Right lobe of liver (tissue), 6 donors: ENCODE data around the gene TYW1. TPM values are rescaled to one million over a fixed set of nuclear protein-coding genes. Genes with fewer than 3 reads are reported as not detected.
"Not testable (repeated sequence)": the region's sequence is repeated elsewhere in the genome, so short reads cannot be mapped to it uniquely, and the experiment has no call there.

ENCODE experiments used
- ATAC-seq, 4 donors: fragments of 200-7000 bp; cut with Tn5 transposase; one replicate each; pipeline ENCODE4 v1.9.1; 2020; ENCODE audit warnings: mild to moderate bottlenecking in 4 of 4, moderate library complexity in 4 of 4
- DNase-seq, 3 donors: peaks; one replicate each; pipeline ENCODE4 v3.0.0-alpha.2; 2020
- H3K27ac ChIP-seq, 3 donors: fragments of 200-600 bp; one replicate each; pipeline ENCODE4 v1.8.0; 2022
- H3K27me3 ChIP-seq, 2 donors: fragments of 200-600 bp; one replicate each; pipeline ENCODE4 v1.8.0; 2022
- H3K36me3 ChIP-seq, 4 donors: fragments of 200-600 bp; sonication (generic) in 1 of 4; one replicate each; pipeline versions ENCODE4 v1.5.1 to v1.8.0; 2017 to 2022; ENCODE audit warnings: control low read depth in 1 of 4
- H3K4me1 ChIP-seq, 4 donors: fragments of 200-600 bp; sonication (generic) in 1 of 4; one replicate each; pipeline versions ENCODE4 v1.5.1 to v1.8.0; 2017 to 2022; ENCODE audit warnings: control low read depth in 1 of 4
- H3K4me3 ChIP-seq, 3 donors: fragments of 200-600 bp; one replicate each; pipeline ENCODE4 v1.8.0; 2022
- H3K9me3 ChIP-seq, 4 donors: fragments of 200-600 bp; sonication (generic) in 1 of 4; one replicate each; pipeline versions ENCODE4 v1.5.1 to v1.8.0; 2017 to 2022; ENCODE audit warnings: control low read depth in 1 of 4
- CTCF ChIP-seq, 4 donors: fragments of 200-600 bp in 3 of 4; fragments of 450-650 bp in 1 of 4; IDR thresholded peaks; one replicate each; pipeline versions ENCODE4 v1.5.1 to v1.8.0; 2016 to 2022; ENCODE audit warnings: antibody characterized with exemption in 4 of 4, mild to moderate bottlenecking in 2 of 4
- POLR2A ChIP-seq: fragments of 450-650 bp; IDR thresholded peaks from one replicate; pipeline ENCODE4 v1.6.1; 2017; ENCODE audit warnings: antibody characterized with exemption, mild to moderate bottlenecking
- WGBS: methylation state at CpG from one replicate; pipeline ENCODE4 v1.1.6; 2018; ENCODE audit warnings: low coverage, low lambda C conversion rate; ENCODE audit not compliant: insufficient coverage; ENCODE audit errors: missing lambda C conversion rate; 5-methylcytosine and 5-hydroxymethylcytosine counted together
- intact Hi-C, 2 donors: fragments of 100-400 bp; cut with DNase I; formaldehyde crosslinking; loops; one replicate each; pipeline versions ENCODE4 v1.11.2 to v1.14.1; 2022
- total RNA-seq, 6 experiments: library from RNA; depleted of rRNA in 2 of 6; stranded (reverse); fragments of >200 nt in 2 of 6; fragmentation: NEBNext Ultra II Directional in 3 of 6; extraction: Animal tissue kit (Norgen Biotek cat#: 25700) in 3 of 6; gene quantifications; one replicate each; pipeline versions ENCODE4 v1.1.0 to v1.2.4, GENCODE V29; 2016 to 2023
- donor health status: DM: no; HTN: yes; CAD: no.
- donor health status: DM: no; HTN: no; CAD: no.
- donor health status: DM: no; HTN: no; CAD: no.
- donor health status: DM: no; HTN: yes; CAD: no.
- donor health status: DM: no; HTN: yes; CAD: no.

The TYW1 gene
- total RNA-seq, 6 experiments from 2014 or later, result 9.6 to 15.2 (median 10.2) TPM

- H3K27ac ChIP-seq, ATAC-seq, H3K9me3 ChIP-seq, H3K36me3 ChIP-seq, H3K4me3 ChIP-seq, intact Hi-C loops, DNase-seq, H3K27me3 ChIP-seq, H3K4me1 ChIP-seq: not testable (repeated sequence)
- WGBS, result 95% methylated on average over 4 of the region's 5 CpGs
These were observed 251.7 kb downstream of the TYW1 start for GRCh38 chr7:67248364-67248763.

GRCh38 chr7:67251986-67252558 is 255.4 kb downstream of the TYW1 start:
- no peaks in the 10 kb centered on the region for H3K36me3 ChIP-seq
- no peaks in the 10 kb centered on the region for H3K4me1 ChIP-seq
- no peak for DNase-seq
- H3K27me3 ChIP-seq, result no peaks in the 10 kb centered on the region
- intact Hi-C loops, result no loop called here
- ATAC-seq, result no peak
- H3K27ac ChIP-seq, result no peak overlapping the region
- H3K4me3 ChIP-seq, result no peak overlapping the region
- 100% methylated on average over 1 of the region's 1 CpG for WGBS
- H3K9me3 ChIP-seq, result peaks cover 0 to 7% (median 0%) of the 10 kb centered on the region in 4 donors
- TF ChIP-seq POLR2A, result no peak
- no peak for TF ChIP-seq CTCF (IDR thresholded peaks at IDR 0.05)

- H3K4me3 ChIP-seq, H3K27me3 ChIP-seq, H3K36me3 ChIP-seq, ATAC-seq, DNase-seq, H3K9me3 ChIP-seq, H3K27ac ChIP-seq, H3K4me1 ChIP-seq, intact Hi-C loops: not testable (repeated sequence)
- WGBS, result 100% methylated on average over 2 of the region's 3 CpGs
These were observed 258.4 kb downstream of the TYW1 start for GRCh38 chr7:67255076-67255475.

- 50% methylated on average over 1 of the region's 1 CpG for WGBS
- H3K4me1 ChIP-seq, H3K27ac ChIP-seq, intact Hi-C loops, H3K27me3 ChIP-seq, ATAC-seq, H3K36me3 ChIP-seq, H3K9me3 ChIP-seq, H3K4me3 ChIP-seq, DNase-seq: not testable (repeated sequence)
These were observed 261.1 kb downstream of the TYW1 start for GRCh38 chr7:67257779-67258178.

- H3K9me3 ChIP-seq, DNase-seq, ATAC-seq, intact Hi-C loops, H3K27me3 ChIP-seq, H3K4me1 ChIP-seq, H3K36me3 ChIP-seq, H3K4me3 ChIP-seq, H3K27ac ChIP-seq: not testable (repeated sequence)
- 100% methylated on average over 5 of the region's 6 CpGs for WGBS
These were observed 262.7 kb downstream of the TYW1 start for GRCh38 chr7:67259363-67259762.

GRCh38 chr7:67260166-67260586 is 263.5 kb downstream of the TYW1 start:
- WGBS, result 79% methylated on average over 4 of the region's 6 CpGs
- H3K36me3 ChIP-seq, H3K4me1 ChIP-seq, H3K4me3 ChIP-seq, H3K27ac ChIP-seq, H3K9me3 ChIP-seq, ATAC-seq, intact Hi-C loops, DNase-seq, H3K27me3 ChIP-seq: not testable (repeated sequence)

- H3K4me1 ChIP-seq, H3K4me3 ChIP-seq, H3K36me3 ChIP-seq, H3K27ac ChIP-seq, H3K9me3 ChIP-seq, H3K27me3 ChIP-seq, ATAC-seq, DNase-seq, intact Hi-C loops: not testable (repeated sequence)
- 80% methylated on average over 1 of the region's 2 CpGs for WGBS
These were observed 267.4 kb downstream of the TYW1 start for GRCh38 chr7:67264000-67264399.

GRCh38 chr7:67266070-67266469 is 269.4 kb downstream of the TYW1 start:
- H3K27me3 ChIP-seq, intact Hi-C loops, ATAC-seq, H3K27ac ChIP-seq, H3K36me3 ChIP-seq, H3K4me1 ChIP-seq, H3K9me3 ChIP-seq, DNase-seq, H3K4me3 ChIP-seq: not testable (repeated sequence)
- WGBS, result 87% methylated on average over 3 of the region's 3 CpGs
